ENCODE data around the gene PLRG1. TPM values are rescaled to one million over a fixed set of nuclear protein-coding genes. Genes with fewer than 3 reads are reported as not detected.

The PLRG1 gene
- total and polyA plus RNA-seq, 4 donors, result 21.7 to 61.6 (median 52.6) TPM

- Histone ChIP-seq H3K27ac (ENCODE audit: low read depth in 1 of 2, low read length in 2 of 2) (no peak overlapping the region), H3K4me3 (ENCODE audit: low read length in 2 of 2) (no peak overlapping the region), H3K4me1 (ENCODE audit: control insufficient read depth in 1 of 2, insufficient read depth in 2 of 2, low read length in 2 of 2) (no peaks in the 10 kb centered on the region), H3K27me3 (ENCODE audit: control insufficient read depth in 1 of 2, insufficient read depth in 2 of 2, low read length in 1 of 2) (no peaks in the 10 kb centered on the region), H3K9me3 (ENCODE audit: control insufficient read depth, low read length) (no peaks in the 10 kb centered on the region), H3K36me3 (ENCODE audit: control insufficient read depth in 1 of 2, insufficient read depth in 2 of 2, low read length in 1 of 2) (no peaks in the 10 kb centered on the region)
- no peak for DNase-seq
- ATAC-seq (ENCODE audit: low FRiP score), result no peak
- intact Hi-C loops (cut with DNase I), result no loop called here
These were observed 29.7 kb upstream of the PLRG1 start for GRCh38 chr4:154579927-154580326.

GRCh38 chr4:154578919-154579318 lies 28.7 kb upstream of the PLRG1 start:
- intact Hi-C loops (cut with DNase I), result no loop called here
- H3K27me3 ChIP-seq (ENCODE audit: control insufficient read depth in 1 of 2, insufficient read depth in 2 of 2, low read length in 1 of 2), result no peaks in the 10 kb centered on the region
- no peak overlapping the region for H3K27ac ChIP-seq (ENCODE audit: low read depth in 1 of 2, low read length in 2 of 2)
- ATAC-seq (ENCODE audit: low FRiP score) (no peak), DNase-seq (no peak)
- no peaks in the 10 kb centered on the region for H3K9me3 ChIP-seq (ENCODE audit: control insufficient read depth, low read length)
- no peaks in the 10 kb centered on the region for H3K36me3 ChIP-seq (ENCODE audit: control insufficient read depth in 1 of 2, insufficient read depth in 2 of 2, low read length in 1 of 2)
- no peaks in the 10 kb centered on the region for H3K4me1 ChIP-seq (ENCODE audit: control insufficient read depth in 1 of 2, insufficient read depth in 2 of 2, low read length in 2 of 2)
- 36 to 38% methylated on average over 1 of the region's 1 CpG for WGBS, 2 donors
- no peak overlapping the region for H3K4me3 ChIP-seq (ENCODE audit: low read length in 2 of 2)

GRCh38 chr4:154577324-154577723 lies 27.1 kb upstream of the PLRG1 start:
- ATAC-seq (ENCODE audit: low FRiP score) (no peak), DNase-seq (no peak)
- Histone ChIP-seq H3K36me3 (ENCODE audit: control insufficient read depth in 1 of 2, insufficient read depth in 2 of 2, low read length in 1 of 2) (no peaks in the 10 kb centered on the region), H3K4me3 (ENCODE audit: low read length in 2 of 2) (no peak overlapping the region), H3K4me1 (ENCODE audit: control insufficient read depth in 1 of 2, insufficient read depth in 2 of 2, low read length in 2 of 2) (no peaks in the 10 kb centered on the region), H3K9me3 (ENCODE audit: control insufficient read depth, low read length) (no peaks in the 10 kb centered on the region), H3K27me3 (ENCODE audit: control insufficient read depth in 1 of 2, insufficient read depth in 2 of 2, low read length in 1 of 2) (no peaks in the 10 kb centered on the region), H3K27ac (ENCODE audit: low read depth in 1 of 2, low read length in 2 of 2) (no peak overlapping the region)
- intact Hi-C loops (cut with DNase I), result no loop called here
- 67 to 73% methylated on average over 2 of the region's 2 CpGs for WGBS, 2 donors

- no peaks in the 10 kb centered on the region for H3K27me3 ChIP-seq (ENCODE audit: control insufficient read depth in 1 of 2, insufficient read depth in 2 of 2, low read length in 1 of 2)
- no peaks in the 10 kb centered on the region for H3K9me3 ChIP-seq (ENCODE audit: control insufficient read depth, low read length)
- no peak for DNase-seq
- no peak for ATAC-seq (ENCODE audit: low FRiP score)
- no peak overlapping the region for H3K27ac ChIP-seq (ENCODE audit: low read depth in 1 of 2, low read length in 2 of 2)
- H3K4me1 ChIP-seq (ENCODE audit: control insufficient read depth in 1 of 2, insufficient read depth in 2 of 2, low read length in 2 of 2), result no peaks in the 10 kb centered on the region
- intact Hi-C loops (cut with DNase I), result no loop called here
- H3K4me3 ChIP-seq (ENCODE audit: low read length in 2 of 2), result no peak overlapping the region
- WGBS, 2 donors, result 86 to 87% methylated on average over 3 of the region's 3 CpGs
- no peaks in the 10 kb centered on the region for H3K36me3 ChIP-seq (ENCODE audit: control insufficient read depth in 1 of 2, insufficient read depth in 2 of 2, low read length in 1 of 2)
These were observed 24.1 kb upstream of the PLRG1 start for GRCh38 chr4:154574311-154574710.

- H3K27me3 ChIP-seq (ENCODE audit: control insufficient read depth in 1 of 2, insufficient read depth in 2 of 2, low read length in 1 of 2), result no peaks in the 10 kb centered on the region
- H3K36me3 ChIP-seq (ENCODE audit: control insufficient read depth in 1 of 2, insufficient read depth in 2 of 2, low read length in 1 of 2), result no peaks in the 10 kb centered on the region
- no peaks in the 10 kb centered on the region for H3K4me1 ChIP-seq (ENCODE audit: control insufficient read depth in 1 of 2, insufficient read depth in 2 of 2, low read length in 2 of 2)
- no peak for ATAC-seq (ENCODE audit: low FRiP score)
- 71 to 78% methylated on average over 5 of the region's 5 CpGs for WGBS, 2 donors
- no peak overlapping the region for H3K27ac ChIP-seq (ENCODE audit: low read depth in 1 of 2, low read length in 2 of 2)
- intact Hi-C loops (cut with DNase I), result no loop called here
- DNase-seq, result no peak
- H3K4me3 ChIP-seq (ENCODE audit: low read length in 2 of 2), result no peak overlapping the region
- no peaks in the 10 kb centered on the region for H3K9me3 ChIP-seq (ENCODE audit: control insufficient read depth, low read length)
These were observed 23.1 kb upstream of the PLRG1 start for GRCh38 chr4:154573190-154573870.

- H3K4me1 ChIP-seq (ENCODE audit: control insufficient read depth in 1 of 2, insufficient read depth in 2 of 2, low read length in 2 of 2), result no peaks in the 10 kb centered on the region
- H3K27me3 ChIP-seq (ENCODE audit: control insufficient read depth in 1 of 2, insufficient read depth in 2 of 2, low read length in 1 of 2), result no peaks in the 10 kb centered on the region
- H3K27ac ChIP-seq (ENCODE audit: low read depth in 1 of 2, low read length in 2 of 2), result no peak overlapping the region
- 83 to 87% methylated on average over 5 of the region's 5 CpGs for WGBS, 2 donors
- intact Hi-C loops (cut with DNase I), result no loop called here
- DNase-seq (no peak), ATAC-seq (ENCODE audit: low FRiP score) (no peak)
- no peaks in the 10 kb centered on the region for H3K9me3 ChIP-seq (ENCODE audit: control insufficient read depth, low read length)
- no peak overlapping the region for H3K4me3 ChIP-seq (ENCODE audit: low read length in 2 of 2)
- H3K36me3 ChIP-seq (ENCODE audit: control insufficient read depth in 1 of 2, insufficient read depth in 2 of 2, low read length in 1 of 2), result no peaks in the 10 kb centered on the region
These were observed 19.4 kb upstream of the PLRG1 start for GRCh38 chr4:154569584-154569983.

- H3K4me1 ChIP-seq (ENCODE audit: control insufficient read depth in 1 of 2, insufficient read depth in 2 of 2, low read length in 2 of 2), result no peaks in the 10 kb centered on the region
- no peaks in the 10 kb centered on the region for H3K27me3 ChIP-seq (ENCODE audit: control insufficient read depth in 1 of 2, insufficient read depth in 2 of 2, low read length in 1 of 2)
- H3K9me3 ChIP-seq (ENCODE audit: control insufficient read depth, low read length), result no peaks in the 10 kb centered on the region
- H3K36me3 ChIP-seq (ENCODE audit: control insufficient read depth in 1 of 2, insufficient read depth in 2 of 2, low read length in 1 of 2), result no peaks in the 10 kb centered on the region
- DNase-seq, result no peak
- WGBS, 2 donors, result 41 to 42% methylated on average over 3 of the region's 3 CpGs
- no peak overlapping the region for H3K27ac ChIP-seq (ENCODE audit: low read depth in 1 of 2, low read length in 2 of 2)
- ATAC-seq (ENCODE audit: low FRiP score), result no peak
- H3K4me3 ChIP-seq (ENCODE audit: low read length in 2 of 2), result no peak overlapping the region
- intact Hi-C loops (cut with DNase I), result no loop called here
These were observed 18.8 kb upstream of the PLRG1 start for GRCh38 chr4:154569028-154569427.

- no peak overlapping the region for H3K27ac ChIP-seq (ENCODE audit: low read depth in 1 of 2, low read length in 2 of 2)
- H3K9me3 ChIP-seq (ENCODE audit: control insufficient read depth, low read length), result no peaks in the 10 kb centered on the region
- H3K4me1 ChIP-seq (ENCODE audit: control insufficient read depth in 1 of 2, insufficient read depth in 2 of 2, low read length in 2 of 2), result no peaks in the 10 kb centered on the region
- 51 to 62% methylated on average over 5 of the region's 5 CpGs for WGBS, 2 donors
- no peak overlapping the region for H3K4me3 ChIP-seq (ENCODE audit: low read length in 2 of 2)
- no peaks in the 10 kb centered on the region for H3K36me3 ChIP-seq (ENCODE audit: control insufficient read depth in 1 of 2, insufficient read depth in 2 of 2, low read length in 1 of 2)
- DNase-seq, result no peak
- no peak for ATAC-seq (ENCODE audit: low FRiP score)
- no peaks in the 10 kb centered on the region for H3K27me3 ChIP-seq (ENCODE audit: control insufficient read depth in 1 of 2, insufficient read depth in 2 of 2, low read length in 1 of 2)
- intact Hi-C loops (cut with DNase I), result no loop called here
These were observed 16.5 kb upstream of the PLRG1 start for GRCh38 chr4:154566639-154567204.

- intact Hi-C loops (cut with DNase I), result no loop called here
- no peak for DNase-seq
- Histone ChIP-seq H3K27me3 (ENCODE audit: control insufficient read depth in 1 of 2, insufficient read depth in 2 of 2, low read length in 1 of 2) (no peaks in the 10 kb centered on the region), H3K27ac (ENCODE audit: low read depth in 1 of 2, low read length in 2 of 2) (no peak overlapping the region), H3K9me3 (ENCODE audit: control insufficient read depth, low read length) (no peaks in the 10 kb centered on the region), H3K36me3 (ENCODE audit: control insufficient read depth in 1 of 2, insufficient read depth in 2 of 2, low read length in 1 of 2) (no peaks in the 10 kb centered on the region), H3K4me3 (ENCODE audit: low read length in 2 of 2) (no peak overlapping the region), H3K4me1 (ENCODE audit: control insufficient read depth in 1 of 2, insufficient read depth in 2 of 2, low read length in 2 of 2) (no peaks in the 10 kb centered on the region)
- 89 to 90% methylated on average over 6 of the region's 6 CpGs for WGBS, 2 donors
- no peak for ATAC-seq (ENCODE audit: low FRiP score)
These were observed 15.5 kb upstream of the PLRG1 start for GRCh38 chr4:154565704-154566103.
